GM18502 (cell line): ENCODE data around the gene FAM120B.

Experiments used
- ATAC-seq: cut with Tn5 transposase; IDR thresholded peaks from one replicate; pipeline ENCODE4 v1.9.1; 2021; ENCODE audit warnings: mild to moderate bottlenecking; ENCODE audit not compliant: unreplicated experiment, poor library complexity

Gene FAM120B

DNA sequence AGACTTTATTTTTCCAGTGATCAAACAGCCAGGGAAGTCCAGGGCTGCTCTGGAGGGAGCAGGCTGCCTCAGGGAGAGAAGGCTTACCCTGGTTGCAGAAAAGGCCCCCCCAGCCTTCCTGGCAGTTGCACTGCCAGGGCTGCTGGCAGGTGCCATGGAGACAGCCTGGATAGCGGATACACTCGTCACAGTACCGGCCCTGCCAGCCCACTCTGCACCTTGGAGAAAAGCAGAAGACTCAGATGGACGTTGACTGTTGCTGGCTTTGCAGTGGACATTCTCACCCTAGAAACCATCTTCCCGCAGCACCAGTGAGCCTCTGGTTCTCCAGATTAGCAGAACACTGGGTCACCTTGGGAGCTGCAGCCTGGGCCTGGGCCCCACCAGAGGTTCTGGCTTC, 21.1 kb upstream of the FAM120B start:
- no peak for ATAC-seq

DNA sequence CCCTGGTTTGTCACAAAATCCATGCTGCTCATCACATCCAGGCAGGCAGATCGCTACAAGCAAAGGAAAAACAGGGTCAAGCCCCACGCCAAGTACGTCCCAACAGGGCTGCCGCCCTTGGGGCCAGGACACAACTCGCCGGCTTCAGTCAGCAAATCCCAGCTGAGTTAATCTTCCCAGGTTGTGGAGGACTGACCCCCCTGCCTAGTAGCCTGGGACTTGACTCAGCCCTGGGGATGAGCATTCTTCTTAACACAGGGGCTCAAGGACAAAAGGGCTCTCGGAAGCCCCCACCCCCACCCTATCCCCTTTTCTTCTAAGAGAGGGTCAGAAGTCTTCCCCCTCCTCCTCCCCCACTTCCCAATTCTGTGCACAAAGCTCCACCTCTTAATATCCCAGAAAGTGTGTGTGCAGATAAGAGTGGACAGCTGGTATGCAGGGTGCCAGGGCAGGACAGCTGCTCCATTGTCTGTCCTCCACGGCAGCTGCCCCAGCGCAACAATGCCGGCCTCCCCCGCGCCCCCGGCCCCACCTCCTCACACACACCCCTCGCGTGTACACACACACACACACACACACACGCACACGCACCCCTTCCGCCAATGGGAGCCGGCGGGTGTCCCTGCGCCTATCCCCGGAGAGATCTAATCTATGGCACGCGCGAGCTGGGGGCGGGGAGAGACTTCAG, 20.2 kb upstream of the FAM120B start:
- no peak for ATAC-seq

DNA sequence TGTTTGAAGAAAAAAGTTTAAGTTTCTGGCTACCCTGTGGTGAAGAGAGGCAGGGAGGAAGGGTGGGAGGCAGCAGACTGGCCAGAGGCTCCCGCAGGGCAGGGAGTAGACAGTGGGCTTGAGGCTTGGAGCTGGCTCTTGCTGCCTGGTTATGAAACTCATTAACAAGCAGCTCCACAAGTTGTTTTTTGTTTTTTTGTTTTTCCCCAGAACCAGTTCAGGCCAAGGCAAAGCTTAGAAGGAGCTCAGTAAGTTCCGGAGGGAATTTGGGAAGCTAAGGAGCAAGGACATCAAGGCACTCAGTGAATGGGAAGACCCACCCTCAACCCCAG, 19.7 kb upstream of the FAM120B start:
- ATAC-seq = no peak

DNA sequence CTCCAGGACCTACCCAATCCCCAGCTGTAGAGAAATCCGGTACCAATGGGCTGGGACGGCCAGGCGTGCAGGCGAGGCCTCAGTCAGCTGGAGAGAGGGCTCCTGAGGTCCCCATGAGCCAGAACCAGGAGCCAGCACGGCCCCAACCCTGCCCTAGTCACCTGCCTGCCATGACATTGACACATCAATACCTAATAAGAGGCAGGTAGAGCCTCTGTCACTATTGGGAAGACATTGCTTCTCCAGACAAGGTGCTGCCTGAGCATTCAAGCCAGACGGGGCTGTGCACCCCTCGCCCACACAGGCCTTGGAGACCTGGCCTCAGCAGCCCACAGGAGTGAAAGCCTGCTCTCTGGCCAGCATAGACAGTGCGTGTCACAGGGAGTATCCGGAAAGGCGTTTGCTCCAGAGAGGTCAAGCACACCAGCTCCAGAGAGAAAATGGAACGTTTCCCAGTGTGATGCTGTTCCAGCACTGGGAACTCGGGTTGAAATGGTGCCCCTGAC, 19.1 kb upstream of the FAM120B start:
- no peak for ATAC-seq

DNA sequence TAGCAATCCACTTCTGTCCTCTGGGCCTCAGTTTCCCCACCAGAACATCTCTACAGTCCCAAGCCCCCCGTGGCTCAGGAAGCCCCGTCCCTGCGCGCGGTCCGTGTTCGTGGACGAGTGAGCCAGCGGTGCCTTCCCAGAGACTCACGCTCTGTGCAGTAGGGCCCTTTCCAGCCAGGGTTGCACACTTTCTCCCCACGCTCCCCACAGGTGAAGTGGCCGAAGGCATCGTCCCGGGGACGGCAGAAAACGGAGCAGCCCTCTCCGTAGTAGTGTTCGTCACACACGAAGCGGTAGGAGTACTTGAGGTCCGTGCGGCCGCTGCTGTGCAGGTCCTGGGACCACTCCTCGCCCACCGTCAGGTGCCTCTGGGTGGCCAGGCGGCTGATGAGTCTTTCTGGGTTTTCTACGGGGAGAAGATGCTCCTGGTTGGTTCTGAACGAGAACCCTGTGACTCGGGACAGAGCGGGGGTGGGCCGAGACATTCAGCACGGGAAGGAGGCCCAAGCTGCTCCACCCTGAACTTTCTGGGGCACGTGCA, 18.4 kb upstream of the FAM120B start:
- no peak for ATAC-seq

DNA sequence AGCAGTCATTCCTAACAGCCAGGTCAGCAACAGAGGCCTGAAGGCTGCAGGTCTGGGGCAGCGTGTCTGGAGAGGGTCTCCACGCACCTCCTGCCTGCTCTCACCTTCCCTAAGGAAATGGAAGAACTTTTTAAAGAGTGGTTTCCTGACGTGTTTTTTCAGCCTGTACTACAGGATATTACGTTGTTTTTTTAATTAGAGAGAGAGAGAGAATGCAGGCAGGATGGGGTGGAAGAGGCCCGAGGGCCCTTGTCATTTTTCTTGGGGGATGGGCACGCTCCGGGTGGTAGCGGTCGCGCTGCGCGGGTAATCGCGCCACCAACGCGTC, 17.7 kb upstream of the FAM120B start:
- ATAC-seq = no peak

DNA sequence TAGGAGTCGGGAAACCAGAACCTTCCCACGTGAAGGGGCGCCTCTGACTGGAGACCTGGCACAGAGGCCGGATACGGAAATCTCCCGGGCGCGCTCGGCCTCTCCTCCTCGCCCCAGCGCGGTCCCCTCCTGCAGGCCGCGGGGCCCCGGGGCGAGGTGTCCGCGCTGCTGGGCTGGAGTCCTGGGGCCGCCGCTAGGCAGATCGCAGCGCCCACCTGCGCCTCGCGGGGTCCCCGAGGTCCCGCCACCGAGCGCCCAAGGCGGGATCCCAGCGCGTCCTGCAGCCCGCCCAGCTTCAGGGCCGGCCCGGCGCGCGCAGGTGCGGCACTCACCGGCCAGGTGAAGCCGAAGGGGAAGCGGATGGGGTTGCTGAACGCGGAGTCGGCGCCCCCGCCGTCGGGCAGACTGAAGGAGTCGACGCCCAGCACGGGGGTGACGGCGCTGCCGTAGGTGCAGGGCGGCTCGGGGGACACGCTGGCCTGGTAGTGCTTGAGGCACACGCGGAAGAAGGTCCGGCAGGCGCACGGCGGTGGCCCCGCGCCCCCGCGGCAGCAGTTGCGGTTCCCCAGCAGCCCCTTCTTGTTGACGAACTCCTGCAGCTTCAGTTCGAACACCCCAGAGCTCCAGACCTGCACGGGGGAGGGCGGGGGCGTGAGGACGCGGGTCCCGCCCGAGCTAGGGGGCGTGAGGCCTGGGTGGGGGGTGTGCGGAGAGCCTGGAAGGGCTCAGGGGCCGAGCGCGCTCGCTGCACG, 17.2 kb upstream of the FAM120B start:
- ATAC-seq = no peak

DNA sequence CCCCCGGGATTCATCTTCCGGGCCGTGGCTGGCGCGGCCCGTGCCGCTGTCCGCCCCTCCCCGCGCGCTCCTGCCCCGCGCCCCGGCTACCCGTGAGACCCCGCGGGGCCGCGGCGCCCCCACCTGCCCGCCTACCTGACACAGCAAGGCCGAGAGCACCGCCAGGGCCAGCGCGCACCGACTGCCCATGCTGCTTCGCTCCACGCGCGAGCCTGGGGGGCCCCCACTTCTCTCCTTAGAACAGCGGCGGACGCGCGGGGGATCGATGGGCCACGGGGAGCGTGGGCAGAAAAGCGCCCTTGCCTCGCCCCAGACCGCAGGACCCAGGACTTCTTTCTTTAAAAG, 16.6 kb upstream of the FAM120B start:
- peak; percentile 7 for ATAC-seq

DNA sequence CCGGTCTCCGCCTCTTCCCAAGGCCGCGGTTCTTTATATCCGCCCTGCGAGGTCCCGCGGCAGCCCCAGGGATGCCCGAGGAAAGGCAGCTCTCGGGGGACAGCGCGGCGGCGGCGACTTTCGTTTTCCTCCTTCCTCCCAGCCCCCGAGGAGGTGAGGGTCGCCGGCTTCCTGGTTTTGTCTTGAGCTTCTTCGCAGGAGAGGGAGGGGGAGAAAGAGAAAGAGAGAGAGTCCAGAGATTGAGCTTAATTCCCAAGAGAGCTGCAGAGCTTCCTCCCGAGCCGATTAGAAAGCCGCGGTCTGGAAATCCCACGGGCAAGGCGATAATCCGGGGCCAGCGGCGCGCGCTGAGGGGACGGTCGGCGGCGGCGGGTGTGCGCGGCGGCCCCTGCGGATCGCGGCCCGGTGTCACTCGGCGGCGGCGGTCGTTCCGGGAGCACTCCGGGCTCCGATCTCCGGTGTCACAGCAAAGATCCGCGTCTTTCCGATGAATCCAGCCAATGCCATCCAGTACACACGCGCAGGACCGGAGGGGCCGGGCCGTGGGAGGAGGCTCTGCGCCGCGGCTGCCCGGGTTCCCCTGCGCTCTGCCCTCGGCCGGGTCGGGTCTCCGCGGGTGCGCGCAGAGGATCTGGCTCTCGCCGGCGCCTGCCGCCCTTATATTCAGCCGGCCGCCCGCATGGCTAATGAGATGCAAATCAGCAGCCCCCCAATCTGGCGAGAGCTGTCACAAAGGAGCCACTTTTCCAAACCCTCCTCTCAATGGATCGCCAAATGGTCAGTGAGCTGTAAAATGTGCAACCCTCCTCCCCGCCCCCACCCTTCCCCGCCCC, 16.0 kb upstream of the FAM120B start, which contains the start of gene DLL1:
Gene DLL1 (minus strand): TSS at position 783 of the 833 bp plus-strand sequence. CDS start 939 bp downstream, outside the sequence.
- peak; percentile 31 for ATAC-seq

DNA sequence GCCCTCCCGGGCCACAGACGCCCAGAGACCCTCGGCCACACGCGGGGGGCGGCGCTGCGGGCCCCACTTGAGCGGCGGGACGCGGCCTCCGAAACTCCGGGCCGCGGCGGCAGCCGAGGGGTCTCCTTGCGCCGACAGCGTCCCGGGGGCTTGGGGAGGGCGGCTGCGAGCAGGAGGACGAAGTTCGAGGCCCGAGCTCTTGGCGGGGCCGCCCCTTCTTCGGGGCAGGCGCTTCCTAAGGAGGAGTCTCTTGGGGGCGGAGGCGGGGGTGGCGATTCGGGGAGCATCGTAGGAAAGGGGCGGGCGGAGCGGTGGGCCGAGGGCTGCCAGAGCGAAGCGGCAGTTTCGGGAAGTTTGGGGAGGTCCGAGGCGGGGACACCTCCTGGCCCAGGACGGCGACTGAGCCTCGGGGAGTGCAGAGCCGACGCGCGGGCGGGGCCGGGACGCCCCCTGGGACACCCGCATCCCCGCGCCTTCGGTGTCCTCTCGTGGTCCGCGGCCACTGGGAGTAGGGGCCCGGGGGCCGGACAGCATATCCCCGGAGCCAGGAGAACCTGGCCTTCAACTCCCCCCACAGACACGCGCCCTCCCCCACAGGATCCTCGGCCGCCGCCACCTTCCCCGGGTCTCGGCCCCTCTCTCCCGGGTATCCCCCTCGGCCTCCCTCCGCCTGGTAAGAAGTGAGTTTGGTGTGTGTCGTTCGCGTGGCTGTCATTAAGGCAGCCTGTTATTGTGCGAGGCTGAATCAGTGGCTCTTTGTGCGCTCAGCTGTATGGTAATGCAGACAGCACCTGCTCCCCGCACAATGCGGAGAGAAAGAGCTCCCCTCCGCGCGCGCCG, 15.1 kb upstream of the FAM120B start:
- no peak for ATAC-seq

DNA sequence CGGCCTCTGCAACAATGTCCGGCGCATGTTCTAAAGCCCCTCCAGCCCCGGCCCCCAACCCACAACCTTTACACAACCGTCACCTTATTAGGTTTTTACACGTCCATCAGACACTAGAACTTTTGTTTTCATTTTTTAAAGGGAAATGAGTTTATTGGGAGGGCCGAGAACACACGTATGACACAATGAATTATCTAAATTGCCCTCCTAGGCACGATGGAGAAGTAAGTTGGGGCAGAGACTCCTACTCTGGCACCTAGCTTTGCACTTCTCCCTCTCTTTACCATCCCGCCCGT, 14.5 kb upstream of the FAM120B start:
- no peak for ATAC-seq

DNA sequence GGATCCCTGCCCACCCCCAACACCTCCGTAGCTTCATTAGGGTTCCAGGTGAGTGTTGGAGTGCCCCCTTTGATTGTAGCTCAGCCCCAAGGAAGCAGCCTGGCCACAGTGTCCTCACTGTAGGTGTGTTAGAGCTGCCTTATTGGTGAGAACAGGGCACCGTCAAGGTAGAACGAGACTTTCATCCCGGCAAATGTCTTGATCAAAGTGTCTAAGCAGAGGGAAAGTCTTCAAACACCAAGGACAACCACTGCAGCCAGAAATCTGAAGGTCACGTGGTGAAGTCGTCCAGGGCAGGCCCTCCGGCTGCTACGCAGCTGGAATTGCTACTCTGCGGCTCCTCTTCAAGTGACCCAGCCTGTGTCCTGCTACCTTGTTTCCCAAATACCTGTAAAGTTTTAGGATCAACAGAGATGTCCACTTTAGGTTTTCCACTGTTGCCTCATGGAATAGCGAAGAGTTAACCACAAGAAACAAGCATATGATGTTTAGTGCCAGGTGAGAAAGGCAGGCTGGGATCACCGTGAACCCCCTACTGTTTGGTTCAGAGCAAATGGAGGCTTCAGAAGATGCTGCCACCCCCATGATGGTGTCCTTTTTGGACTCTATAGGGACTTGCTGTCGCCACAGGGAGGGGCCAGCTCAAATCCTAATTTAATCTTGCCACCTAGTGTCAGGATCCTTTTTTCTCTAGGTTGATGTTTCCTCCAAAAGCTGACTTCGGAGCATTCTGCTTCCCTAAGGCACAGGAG, 14.0 kb upstream of the FAM120B start:
- no peak for ATAC-seq

DNA sequence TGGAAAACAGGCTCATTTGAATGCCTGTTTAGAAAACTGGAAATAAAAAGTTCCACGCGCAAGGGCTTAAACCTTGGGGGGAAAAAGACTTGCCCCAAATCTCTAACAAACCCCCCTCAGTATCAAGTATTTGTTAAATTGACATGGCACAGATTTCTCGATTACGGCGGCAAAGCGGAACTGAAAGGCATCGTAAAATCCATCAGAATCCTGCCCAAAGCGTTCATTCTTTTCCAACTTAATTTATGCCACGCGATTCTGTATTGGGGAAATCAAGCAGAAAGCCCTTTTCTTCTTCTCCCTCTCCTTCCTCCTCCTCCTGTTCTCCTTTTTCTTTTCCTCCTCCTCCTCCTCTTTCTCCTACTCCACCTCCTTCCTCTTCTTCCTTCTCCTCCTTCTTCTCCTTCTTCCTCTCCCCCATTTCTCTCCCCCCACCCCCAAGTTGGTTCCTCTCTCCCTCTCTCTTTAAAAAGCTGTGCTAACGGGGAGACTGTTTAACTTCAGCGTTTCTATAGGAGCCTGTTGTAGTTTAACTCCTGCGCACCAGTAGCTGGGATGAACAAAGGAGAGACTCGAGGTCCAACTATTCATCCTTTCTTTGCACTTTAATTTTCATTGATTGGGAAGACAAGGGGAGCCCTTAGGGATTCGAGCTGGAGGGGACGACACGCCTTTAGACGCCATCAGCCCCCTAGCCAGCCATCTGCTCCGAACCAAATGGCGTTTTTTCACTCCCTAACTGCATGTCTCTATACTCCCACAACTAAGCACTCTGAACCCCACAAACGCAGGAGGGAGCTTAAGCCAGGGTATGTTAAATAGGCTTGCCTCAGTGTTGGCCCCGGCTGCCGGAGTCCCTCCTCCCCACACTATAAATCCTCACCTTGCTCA, 13.0 kb upstream of the FAM120B start:
- no peak for ATAC-seq

DNA sequence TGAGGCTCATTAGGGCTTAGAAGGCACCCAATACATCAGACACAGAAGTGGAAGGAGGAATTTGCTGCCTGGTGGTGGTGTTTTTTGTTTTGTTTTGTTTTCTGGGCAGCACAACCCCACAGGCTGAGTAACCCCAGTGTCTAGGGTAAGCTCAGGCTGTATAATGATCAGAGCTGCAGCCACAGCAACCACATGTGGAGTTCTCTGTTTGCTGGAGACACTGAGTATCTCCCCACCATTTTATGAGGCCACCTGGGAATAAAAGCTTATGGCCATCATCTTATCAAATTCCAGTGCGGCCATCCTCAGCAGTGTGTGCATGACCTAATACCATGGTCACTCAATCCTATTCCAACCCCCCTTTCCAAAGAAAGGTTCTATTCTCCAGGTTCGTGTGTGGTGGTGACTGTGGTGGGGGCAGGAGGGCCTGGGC, 12.2 kb upstream of the FAM120B start:
- no peak for ATAC-seq

DNA sequence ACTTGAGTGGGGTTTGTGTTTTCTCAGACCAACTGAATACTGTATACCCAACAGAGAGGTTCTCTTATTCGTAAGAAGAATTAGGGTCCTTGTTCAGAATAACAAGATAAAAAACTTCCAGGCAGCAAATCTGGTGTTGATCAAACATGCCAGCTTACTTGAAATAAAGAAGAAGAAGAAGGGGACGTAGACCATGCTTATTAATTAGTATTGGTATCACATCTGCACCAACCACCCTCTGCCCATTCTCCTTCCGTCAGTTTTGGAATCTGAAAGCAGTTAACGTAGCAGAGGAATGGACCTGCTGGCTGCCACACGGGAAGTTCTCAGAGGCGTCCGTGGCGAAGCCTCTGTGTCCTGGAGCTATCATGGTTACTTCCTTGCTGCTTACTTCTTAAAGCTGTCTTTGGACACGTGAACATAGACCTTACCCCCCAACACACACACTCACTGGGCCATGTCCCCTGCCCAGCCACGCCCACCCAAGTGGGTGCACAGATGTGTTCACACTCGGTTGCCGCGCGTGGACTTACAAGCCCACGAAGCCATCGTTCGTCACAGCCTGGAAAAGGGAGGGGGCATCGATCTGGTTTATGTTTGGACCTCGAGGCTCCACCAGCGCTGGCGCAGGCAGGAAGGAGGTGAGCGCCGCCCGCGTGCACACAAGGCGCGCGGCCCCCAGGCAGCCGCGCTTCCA, 11.6 kb upstream of the FAM120B start:
- no peak for ATAC-seq

DNA sequence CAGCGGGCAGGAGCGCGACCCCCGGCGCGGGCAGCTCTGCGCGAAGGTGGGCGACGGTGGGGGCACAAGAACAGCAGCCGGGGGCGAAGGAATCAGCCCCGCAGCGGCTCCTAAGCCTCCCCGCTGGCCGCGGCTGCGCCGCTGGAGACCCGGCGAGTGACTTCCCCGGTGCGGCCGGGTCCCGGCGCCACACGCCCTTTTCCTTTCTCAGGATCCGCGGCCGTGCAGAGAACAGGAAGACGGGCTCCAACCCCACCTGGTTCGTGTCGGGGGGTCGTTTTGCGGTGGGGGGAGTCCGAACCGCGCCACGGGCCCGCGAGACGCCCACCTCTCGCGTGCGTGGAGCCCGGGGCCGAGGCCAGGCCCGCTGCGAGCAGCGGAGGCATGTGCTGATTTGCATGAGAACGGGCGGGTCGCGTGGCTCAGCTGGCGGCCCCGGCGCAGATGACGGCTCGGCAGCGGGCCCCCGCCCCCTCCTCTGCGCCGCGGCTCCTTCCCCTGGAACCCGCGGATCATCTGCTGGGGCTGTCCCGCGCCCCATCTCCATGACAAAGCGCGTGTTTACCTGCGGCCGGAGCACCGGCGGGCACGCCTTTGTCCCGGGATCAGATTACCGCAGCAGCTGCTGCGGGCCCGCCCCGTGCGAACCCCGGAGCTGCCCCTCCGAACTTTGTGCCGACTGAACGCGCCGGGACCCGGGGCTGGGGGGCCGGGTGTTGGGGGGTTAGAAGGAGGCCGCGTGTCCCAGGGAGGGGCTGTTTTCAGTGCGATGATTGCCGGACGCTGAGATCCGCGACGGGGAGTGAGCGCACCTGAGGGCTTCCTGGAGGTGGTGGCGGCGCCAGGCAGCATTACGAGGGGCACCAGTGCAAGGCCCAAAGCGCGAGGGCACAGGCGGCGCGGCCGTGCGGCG, 10.8 kb upstream of the FAM120B start:
- peak; percentile 63 for ATAC-seq

DNA sequence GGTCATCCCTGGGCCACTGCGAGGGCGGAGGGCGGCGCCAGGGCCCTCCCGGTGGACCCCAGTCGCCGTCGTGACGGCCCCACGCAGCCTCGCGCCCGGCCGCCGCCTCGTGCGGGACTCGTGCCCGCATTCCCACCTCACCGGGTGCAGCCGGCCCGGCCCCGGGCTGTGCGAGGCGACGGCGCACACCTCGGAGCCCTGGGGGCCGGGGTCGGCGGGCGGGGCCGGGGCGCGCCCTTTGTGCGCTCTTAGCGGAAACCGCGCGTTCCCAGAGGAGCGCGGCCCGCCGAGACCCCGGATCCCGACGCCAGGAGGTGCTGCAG, 10.2 kb upstream of the FAM120B start:
- no peak for ATAC-seq
